ENCODE results near the gene CACNG7.

Gene CACNG7

GRCh38 chr19:53977429-53977990 is 68.4 kb downstream of the CACNG7 start:
- no peak for TF ChIP-seq CTCF (conservative IDR thresholded peaks at IDR 0.05; ENCODE audit: low read depth, low read length)
- no peak overlapping the region for H3K4me3 ChIP-seq (ENCODE audit: low read length)
- DNase-seq (ENCODE audit: low read depth): no peak

- H3K4me3 ChIP-seq (ENCODE audit: low read length): peak overlapping the region; percentile 10
- TF ChIP-seq CTCF (conservative IDR thresholded peaks at IDR 0.05; ENCODE audit: low read depth, low read length): no peak
- no peak for DNase-seq (ENCODE audit: low read depth)
Measured at GRCh38 chr19:53977991-53978731, 69.1 kb downstream of the CACNG7 start.

GRCh38 chr19:53978975-53979801 is 70.1 kb downstream of the CACNG7 start:
- H3K4me3 ChIP-seq (ENCODE audit: low read length): peak overlapping the region; percentile 49
- TF ChIP-seq CTCF (conservative IDR thresholded peaks at IDR 0.05; ENCODE audit: low read depth, low read length): no peak
- no peak for DNase-seq (ENCODE audit: low read depth)

GRCh38 chr19:53980539-53981375 is 71.7 kb downstream of the CACNG7 start:
- H3K4me3 ChIP-seq (ENCODE audit: low read length): peak overlapping the region; percentile 37
- no peak for DNase-seq (ENCODE audit: low read depth)
- TF ChIP-seq CTCF (conservative IDR thresholded peaks at IDR 0.05; ENCODE audit: low read depth, low read length): no peak

GRCh38 chr19:53981376-53981951 is 72.4 kb downstream of the CACNG7 start:
- no peak for TF ChIP-seq CTCF (conservative IDR thresholded peaks at IDR 0.05; ENCODE audit: low read depth, low read length)
- H3K4me3 ChIP-seq (ENCODE audit: low read length): no peak overlapping the region
- no peak for DNase-seq (ENCODE audit: low read depth)

GRCh38 chr19:53982001-53982451 is 72.9 kb downstream of the CACNG7 start:
- H3K4me3 ChIP-seq (ENCODE audit: low read length): no peak overlapping the region
- DNase-seq (ENCODE audit: low read depth): no peak
- no peak for TF ChIP-seq CTCF (conservative IDR thresholded peaks at IDR 0.05; ENCODE audit: low read depth, low read length)

Measured in retinal pigment epithelial cell (primary cell).